NOMO-1 (cell line): ENCODE data around the gene PRICKLE3.

ENCODE experiments used
- DNase-seq, 2 experiments: peaks; one replicate each; lab custom pipeline; 2025; ENCODE audit not compliant: unreplicated experiment in 2 of 2; lab: John Stamatoyannopoulos, UW

PRICKLE3 gene

GRCh38 chrX:49208399-49208798 is 22.2 kb upstream of the PRICKLE3 start:
- no peak for DNase-seq

DNA sequence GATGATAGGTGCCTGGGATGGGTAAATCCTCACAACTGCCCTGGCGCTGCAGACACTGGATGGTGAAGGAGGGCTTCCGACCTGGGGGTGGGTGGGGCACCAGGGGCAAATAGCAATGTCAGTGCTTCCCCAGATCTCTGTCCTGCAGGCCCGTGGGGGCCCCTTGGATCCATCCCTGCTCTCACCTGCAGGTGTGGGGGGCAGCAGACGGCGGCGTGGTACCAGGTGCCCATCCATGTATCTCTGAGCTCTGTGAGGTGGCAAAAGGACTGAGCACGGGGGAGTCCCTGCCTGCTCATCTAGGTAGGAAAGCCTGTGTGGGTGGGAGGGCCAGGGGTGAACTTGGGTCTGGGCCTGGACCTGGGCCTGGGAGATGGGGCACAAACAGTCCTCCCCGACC is 20.4 kb upstream of the PRICKLE3 start:
- DNase-seq, result no peak

DNA sequence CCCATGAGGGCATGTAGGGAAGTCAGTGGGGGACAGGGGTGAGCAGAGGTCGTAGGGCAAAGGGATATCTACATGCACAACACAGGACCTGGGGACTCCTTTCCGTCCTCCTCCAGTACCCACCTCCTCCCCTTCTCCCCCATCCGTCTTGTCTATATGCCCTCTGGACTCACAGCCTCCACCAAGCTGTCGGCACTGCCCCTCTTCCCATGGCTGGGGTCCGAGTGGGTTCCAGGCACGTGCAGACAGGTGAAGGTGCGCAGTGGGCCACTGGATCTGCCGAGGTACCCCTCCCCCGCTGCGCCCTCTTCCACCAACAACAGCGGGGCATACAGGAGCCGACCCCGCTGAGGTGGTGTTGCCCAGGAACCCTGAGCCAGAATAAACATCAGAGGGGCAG is 19.3 kb upstream of the PRICKLE3 start:
- DNase-seq, result no peak

DNA sequence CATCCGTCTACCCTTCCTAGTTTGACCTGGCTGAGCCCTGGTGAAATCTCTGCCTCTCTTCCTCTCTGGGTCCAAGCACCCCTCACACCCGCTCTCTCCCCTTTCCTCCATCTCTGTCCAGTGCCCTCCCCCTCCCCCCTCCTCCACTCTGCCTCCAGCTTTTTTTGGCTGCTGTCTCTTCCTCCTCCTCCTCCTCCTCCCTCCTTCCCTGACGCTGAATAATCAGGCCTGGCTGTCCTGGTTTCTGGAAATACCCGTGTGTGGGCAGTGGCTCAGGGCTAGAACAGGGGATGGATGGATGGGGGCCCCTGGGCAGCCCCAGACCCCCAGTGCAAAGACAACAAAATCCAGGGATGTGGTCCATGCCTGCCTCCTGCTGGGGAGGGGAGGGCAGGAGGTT is 18.5 kb upstream of the PRICKLE3 start:
- DNase-seq, result no peak

GRCh38 chrX:49204017-49204416 is 17.8 kb upstream of the PRICKLE3 start:
- DNase-seq, result no peak

DNA sequence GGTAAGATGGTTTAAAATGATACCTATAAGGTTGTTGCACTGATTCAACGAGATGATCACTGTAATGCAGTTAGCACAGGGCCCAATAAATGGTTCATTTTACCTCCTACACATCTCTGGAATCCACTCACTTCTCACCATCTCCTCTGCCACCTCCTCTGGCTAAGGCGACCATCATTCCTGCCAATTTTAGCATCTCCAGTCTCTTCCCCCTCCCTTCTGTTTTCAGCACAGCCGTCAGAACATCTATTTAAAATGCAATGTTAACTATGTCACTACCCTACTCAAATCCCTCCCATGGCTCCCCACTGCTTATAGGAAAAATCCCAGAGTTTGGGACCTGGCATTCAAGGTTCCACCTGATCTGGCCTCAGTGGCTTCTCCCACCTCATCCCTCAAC is 17.4 kb upstream of the PRICKLE3 start:
- no peak for DNase-seq

DNA sequence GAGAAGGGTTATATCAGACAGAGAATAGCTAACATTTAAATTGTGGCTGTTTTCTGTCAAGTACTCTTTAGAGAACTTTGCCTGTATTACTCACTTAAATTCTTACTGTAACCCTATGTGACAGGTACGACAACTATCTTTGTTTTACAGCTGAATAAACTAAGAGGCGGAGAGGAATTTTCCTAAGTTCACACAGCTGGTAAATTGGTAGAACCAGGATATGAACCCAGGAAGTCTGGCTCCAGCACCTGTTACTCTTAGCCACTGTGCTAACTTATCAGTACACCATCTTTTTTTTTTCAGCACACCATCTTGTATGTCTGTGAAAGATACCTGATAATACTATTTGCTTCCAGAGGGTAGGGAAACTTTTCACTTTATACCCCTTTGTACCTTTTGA is 15.8 kb upstream of the PRICKLE3 start:
- DNase-seq, result no peak

- peak; percentile 67 to 82 for DNase-seq
Observed at GRCh38 chrX:49199906-49200771, 14.0 kb upstream of the PRICKLE3 start, which contains the start of gene SYP. Gene SYP, minus strand, starts transcription at chrX:49200193. Its CDS starts 7 bp downstream, at chrX:49200186.

DNA sequence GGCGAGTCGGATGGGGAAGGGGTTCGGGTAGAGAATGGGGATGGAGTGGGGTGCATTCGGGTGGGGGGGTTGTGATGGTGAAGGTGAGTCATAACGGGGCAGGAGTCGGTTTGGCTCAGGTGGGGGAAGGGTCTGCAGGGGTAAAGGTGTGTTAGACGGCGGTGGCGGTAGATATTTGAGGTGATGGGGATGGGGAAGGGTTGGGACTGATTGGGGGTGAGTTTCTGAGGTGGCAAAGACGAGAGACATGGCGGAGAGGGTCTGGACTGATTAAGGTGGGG is 13.1 kb upstream of the PRICKLE3 start:
- no peak for DNase-seq

GRCh38 chrX:49198540-49199314 is 12.6 kb upstream of the PRICKLE3 start:
- DNase-seq, result no peak

DNA sequence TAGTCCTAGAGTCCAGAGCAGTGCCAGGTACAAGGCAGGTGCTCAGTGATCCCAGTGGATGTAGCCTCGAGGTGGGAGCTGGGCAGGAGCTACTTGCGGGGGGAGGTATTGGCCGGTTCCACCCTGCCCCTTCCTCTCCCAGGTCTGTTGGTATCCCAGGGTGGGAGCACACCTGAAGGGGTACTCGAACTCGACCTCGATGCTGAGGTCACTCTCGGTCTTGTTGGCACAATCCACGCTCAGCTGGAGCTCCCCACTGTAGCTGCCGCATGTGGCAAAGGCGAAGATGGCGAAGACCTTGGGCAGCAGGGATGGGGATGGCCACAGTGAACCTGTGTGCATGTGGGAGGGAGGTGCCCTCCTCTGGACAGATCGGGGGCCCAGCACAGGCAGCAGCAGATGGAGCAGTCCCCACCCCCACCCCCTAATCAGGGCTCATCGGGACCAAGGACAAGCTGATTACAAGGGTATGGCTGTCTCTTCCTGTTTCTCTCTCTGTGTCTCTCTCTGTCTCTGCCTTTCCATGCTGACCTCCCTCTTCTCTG is 11.4 kb upstream of the PRICKLE3 start:
- no peak for DNase-seq

GRCh38 chrX:49193542-49193964 is 7.4 kb upstream of the PRICKLE3 start:
- DNase-seq, result no peak

DNA sequence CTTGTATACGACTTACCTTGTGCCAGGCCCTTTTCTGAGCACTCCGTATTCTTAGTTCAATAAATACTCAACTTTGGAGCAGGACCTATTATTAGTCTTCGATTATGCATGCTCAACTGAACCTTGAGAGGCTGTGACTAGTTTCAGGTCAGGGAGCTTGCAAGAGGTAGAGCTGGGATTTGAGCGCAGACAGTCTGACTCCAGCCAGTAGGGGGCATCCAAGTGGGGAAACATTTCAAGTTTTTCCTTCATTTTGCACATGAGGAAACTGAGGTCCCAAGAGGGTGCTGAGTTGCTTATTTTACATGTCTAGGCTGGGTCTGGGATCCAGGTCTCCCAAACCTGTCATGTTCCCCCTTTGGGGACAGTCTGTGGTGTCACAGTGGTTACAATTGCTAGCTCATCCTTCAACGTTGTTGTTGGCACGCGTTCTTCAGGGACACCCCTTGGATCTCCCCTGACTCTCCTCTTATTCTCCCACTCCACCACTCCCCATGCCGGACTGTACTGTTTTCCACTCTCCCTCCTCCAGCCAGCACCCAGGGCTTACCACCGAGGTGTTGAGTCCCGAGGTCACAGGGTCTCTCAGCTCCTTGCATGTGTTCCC is 6.7 kb upstream of the PRICKLE3 start:
- DNase-seq, result peak in 1 of 2 experiments; percentile 16

DNA sequence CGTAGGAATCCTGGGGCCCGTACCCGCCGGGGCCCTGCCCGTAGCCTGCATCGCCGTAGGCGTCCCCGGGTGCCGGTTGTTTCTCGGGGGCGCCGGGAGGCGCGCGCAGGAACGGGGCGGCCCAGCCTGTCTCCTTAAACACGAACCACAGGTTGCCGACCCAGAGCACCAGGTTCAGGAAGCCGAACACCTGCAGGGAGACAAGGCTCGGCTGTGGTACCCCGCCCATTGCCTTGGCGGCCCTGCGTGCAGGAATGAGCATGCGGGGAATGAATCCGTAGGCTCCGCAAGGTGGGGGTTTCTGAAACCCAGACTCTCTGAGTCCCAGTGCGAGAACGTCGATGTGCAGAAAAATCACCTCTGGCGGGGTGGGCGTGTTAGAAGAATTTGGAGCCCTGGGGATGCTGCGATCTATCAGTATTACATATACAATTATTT is 5.4 kb upstream of the PRICKLE3 start:
- no peak for DNase-seq

DNA sequence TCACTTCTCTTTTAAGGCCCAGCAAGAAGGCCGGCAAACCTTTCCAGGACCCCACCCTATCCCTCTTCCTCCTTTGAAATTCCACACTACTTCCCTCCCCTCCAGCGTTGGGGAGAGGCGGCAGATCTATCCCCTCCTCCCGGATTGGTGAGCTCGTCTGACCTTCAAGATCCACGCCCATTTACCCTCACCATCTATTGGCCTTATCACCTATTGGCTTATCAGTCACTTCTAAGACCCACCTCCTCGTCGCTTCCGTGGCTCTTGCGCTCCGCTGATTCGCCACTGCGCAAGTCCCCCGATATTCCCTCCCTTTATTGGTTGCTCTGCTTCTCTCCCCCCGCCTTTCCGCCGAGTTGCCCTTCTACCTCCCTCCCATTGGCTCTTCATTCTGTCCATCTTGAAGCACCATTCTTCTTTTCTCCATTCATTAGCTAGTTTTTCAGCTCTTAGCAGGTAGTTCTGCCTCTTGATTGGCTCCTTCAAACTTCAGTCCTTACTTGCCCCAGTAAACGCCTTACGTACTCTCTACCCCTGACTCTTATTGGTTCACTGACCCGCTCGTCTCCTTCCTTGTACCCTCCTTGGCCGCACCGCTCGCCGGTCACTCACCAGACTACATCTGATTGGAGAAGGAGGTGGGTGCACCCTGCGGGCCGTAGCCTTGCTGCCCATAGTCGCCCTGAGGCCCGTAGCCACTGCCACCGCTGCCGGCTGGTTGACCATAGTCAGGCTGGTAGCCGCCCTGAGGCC is 4.8 kb upstream of the PRICKLE3 start:
- DNase-seq, result peak; percentile 97 to 98

DNA sequence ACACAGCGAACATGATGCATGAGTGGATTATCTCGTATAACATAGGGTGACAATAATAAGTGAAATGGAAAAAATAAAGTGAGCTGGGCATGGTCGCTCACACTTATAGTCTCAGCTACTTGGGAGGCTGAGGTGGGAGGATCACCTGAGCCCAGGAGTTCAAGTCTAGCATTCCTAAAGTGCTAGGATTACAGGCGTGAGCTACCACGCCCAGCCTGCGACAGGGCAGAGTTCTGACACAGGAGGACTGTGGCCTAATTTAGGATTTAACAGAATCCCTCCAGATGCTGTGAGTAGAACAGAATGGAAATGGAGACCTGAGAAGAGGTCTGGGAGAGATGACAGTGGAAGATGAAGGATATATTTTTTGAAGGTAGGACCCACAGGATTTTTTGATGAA is 3.4 kb upstream of the PRICKLE3 start:
- no peak for DNase-seq

GRCh38 chrX:49188468-49189076 is 2.4 kb upstream of the PRICKLE3 start:
- no peak for DNase-seq

GRCh38 chrX:49187526-49187925 is 1.4 kb upstream of the PRICKLE3 start:
- DNase-seq, result no peak

DNA sequence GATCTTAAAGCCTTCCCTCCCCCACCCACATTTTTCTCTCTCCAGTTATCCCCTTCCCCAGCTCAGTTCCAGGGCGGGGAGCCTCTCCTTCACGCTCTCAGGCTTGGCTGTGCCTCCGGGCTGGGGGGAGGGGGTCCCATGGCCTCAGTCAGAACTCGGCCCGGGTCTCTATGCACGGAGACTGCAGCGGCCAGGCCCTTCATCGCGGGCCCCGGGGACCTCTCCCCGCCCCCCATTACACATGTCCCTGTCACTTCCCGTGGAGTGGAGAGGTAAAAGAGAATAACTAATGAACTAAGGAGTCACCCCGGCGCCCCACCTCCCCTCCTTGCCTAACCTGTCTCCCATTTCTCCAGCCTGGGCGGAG is 838 bp upstream of the PRICKLE3 start:
- no peak for DNase-seq
